Transverse colon (tissue), 4 donors: ENCODE data around the gene PCBD2.

Experiments
- EP300 ChIP-seq: sonication (generic); formaldehyde crosslinking; IDR thresholded peaks from one replicate; pipeline ENCODE4 v1.6.1; 2017; ENCODE audit warnings: antibody characterized with exemption, low read depth
- POLR2A ChIP-seq: fragments of 450-650 bp; IDR thresholded peaks from one replicate; pipeline ENCODE4 v1.6.1; 2016; ENCODE audit warnings: antibody characterized with exemption, mild to moderate bottlenecking, moderate library complexity
- POLR2AphosphoS5 ChIP-seq, 3 donors: sonication (generic); formaldehyde crosslinking; IDR thresholded peaks; one replicate each; pipeline ENCODE4 v1.6.1; 2016; ENCODE audit warnings: antibody characterized with exemption in 3 of 3
- TF ChIP-seq, protein P1 (sequence below), 5 experiments: fragments of 200-600 bp in 3 of 5; fragments of 450-650 bp in 2 of 5; sonication (generic) in 3 of 5; IDR thresholded peaks; 1 replicate in 2 of 5; 2 replicates in 3 of 5; pipeline ENCODE4 v1.5.1; 2016 to 2017; ENCODE audit warnings: antibody characterized with exemption in 5 of 5, inconsistent platforms in 3 of 5, mild to moderate bottlenecking in 2 of 5, moderate library complexity in 1 of 5

DNA sequence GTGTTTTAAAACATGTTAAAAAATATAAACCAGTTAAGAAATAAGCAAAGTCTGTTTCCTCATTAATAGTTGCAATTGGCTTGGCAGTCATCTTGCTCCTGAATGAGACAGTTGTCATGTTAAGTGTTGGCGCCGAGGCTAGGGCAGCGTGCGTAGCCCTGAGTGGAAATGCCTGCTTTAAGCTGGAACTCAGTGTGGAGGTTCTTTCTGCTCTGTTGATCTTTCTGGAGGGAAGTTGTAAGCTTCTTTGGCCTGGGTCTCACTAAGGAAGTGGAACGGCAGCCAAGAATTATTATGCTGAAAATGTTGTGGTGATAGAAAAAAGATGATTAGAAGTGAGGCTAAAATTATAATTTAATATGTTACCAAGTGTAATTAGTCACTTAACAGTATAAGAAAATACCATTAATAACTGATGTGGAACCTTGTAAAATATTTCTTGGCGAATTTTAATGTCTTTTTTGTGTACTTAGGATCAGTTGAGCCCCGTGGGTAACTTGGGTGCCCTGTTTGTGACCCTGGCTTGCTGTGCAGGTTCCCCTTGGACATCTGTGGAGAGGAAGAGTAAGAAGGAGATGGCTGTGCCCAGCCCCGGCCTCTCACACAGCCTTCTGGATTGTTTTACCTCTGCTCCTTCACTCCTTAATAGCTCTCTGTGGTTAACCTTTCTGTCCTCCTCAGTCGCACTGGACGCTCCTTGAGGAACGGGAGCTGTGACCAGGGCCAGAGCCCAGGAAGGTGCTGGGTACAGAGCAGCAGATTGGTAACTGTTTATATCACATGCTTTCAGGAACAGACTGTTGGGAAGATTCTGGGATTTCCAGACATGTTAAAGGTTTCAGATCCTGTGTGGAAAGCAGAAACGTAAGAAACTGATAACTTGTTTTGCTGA is 31.0 kb downstream of the PCBD2 start:
- TF ChIP-seq, protein P1, sequence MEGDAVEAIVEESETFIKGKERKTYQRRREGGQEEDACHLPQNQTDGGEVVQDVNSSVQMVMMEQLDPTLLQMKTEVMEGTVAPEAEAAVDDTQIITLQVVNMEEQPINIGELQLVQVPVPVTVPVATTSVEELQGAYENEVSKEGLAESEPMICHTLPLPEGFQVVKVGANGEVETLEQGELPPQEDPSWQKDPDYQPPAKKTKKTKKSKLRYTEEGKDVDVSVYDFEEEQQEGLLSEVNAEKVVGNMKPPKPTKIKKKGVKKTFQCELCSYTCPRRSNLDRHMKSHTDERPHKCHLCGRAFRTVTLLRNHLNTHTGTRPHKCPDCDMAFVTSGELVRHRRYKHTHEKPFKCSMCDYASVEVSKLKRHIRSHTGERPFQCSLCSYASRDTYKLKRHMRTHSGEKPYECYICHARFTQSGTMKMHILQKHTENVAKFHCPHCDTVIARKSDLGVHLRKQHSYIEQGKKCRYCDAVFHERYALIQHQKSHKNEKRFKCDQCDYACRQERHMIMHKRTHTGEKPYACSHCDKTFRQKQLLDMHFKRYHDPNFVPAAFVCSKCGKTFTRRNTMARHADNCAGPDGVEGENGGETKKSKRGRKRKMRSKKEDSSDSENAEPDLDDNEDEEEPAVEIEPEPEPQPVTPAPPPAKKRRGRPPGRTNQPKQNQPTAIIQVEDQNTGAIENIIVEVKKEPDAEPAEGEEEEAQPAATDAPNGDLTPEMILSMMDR (IDR thresholded peaks at IDR 0.05): no peak
- TF ChIP-seq POLR2A (no peak), EP300 (no peak), POLR2AphosphoS5 (IDR thresholded peaks at IDR 0.05) (no peak)
